GM12891 (cell line): ENCODE data around the gene EEF2K.

Source experiments
- PAX5 ChIP-seq: IDR thresholded peaks from 2 replicates; pipeline ENCODE4 v1.6.1; 2011; ENCODE audit warnings: low read length, moderate library complexity, mild to moderate bottlenecking; ENCODE audit not compliant: insufficient read depth, severe bottlenecking
- POLR2A ChIP-seq: IDR thresholded peaks from 2 replicates; pipeline ENCODE4 v1.6.1; 2011; ENCODE audit warnings: low read depth, low read length, control low read depth
- POLR2AphosphoS5 ChIP-seq: IDR thresholded peaks from 2 replicates; pipeline ENCODE4 v1.6.1; 2011; ENCODE audit warnings: low read depth, low read length, control low read depth
- TAF1 ChIP-seq: IDR thresholded peaks from 2 replicates; pipeline ENCODE4 v1.6.1; 2011; ENCODE audit warnings: low read depth, low read length, control low read depth

- TF ChIP-seq POLR2AphosphoS5: no peak
- no peak for TF ChIP-seq PAX5
- no peak for TF ChIP-seq POLR2A
- TF ChIP-seq TAF1: no peak
Measured at GRCh38 chr16:22264786-22265185, 58.7 kb downstream of the EEF2K start.
